GM19452 (cell line): Measurements from ENCODE around the gene PIK3R4.
A peak's percentile ranks its signal among the peaks of the same experiment; 100 is the strongest.

Experiments used
- ATAC-seq: cut with Tn5 transposase; IDR thresholded peaks from one replicate; pipeline ENCODE4 v1.9.1; 2021; ENCODE audit not compliant: unreplicated experiment

Gene PIK3R4

DNA sequence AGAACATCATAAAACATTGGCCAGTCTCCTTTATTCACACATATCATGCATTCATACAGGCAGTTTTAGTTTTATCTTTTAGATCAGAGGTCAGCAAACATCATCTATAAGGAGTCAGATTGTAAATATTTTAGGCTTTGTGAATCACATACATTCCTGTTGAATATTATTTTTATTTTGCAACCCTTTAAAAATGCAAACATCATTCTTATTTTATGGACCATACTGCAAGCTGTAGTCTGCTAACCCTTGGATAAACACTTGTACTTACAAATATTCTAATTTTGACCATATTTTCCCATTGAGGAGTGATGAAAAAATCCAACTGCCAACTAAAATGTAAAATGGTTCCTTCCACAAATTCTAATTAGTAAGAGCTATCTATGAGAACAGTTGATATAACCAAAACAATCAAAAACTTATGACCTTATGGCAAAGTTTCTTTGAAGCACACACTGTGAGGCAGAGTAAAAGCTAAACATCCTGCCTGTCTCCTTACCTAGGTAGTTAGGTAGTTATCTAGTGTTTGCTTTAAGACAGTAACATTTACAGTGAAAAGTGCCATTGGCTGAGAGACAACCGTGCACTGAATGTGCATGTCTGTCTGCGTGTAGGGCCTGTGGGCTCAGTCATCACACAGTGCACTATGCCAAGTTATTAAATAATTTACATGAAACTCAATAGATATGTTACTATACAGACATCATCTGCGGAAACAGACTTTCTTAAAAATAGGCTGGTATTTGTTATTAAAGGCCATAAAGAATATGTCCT lies 57.7 kb downstream of the PIK3R4 start:
- no peak for ATAC-seq

DNA sequence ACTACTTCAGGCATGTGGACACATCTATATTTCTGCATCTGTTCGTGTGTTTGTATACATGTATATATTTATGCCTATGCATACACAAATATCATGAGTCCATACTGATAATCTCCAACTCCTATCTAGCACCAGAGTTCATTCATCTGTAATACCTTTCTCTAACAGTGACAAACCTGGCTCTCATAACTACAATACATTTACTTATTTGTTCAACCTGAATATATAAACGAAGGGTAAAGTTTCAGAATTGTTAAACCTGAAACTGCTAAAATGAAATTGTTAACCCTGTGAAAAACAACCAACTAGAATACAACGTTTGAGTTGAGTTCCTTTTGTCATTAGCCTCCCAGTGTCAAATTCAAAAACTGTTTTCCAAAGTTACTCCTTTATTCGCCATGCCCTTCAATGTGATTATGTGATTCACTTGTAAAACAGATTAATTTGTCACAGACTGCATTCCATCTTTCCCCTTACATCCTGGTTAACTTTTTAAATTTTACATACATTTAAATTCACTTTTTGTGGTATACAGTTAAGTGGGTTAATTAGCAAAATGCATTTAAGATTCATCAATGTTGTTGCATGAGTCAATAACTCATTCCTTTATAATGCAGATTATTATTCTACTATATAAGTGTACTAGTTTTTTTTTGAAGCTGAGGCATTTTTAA lies 58.5 kb downstream of the PIK3R4 start:
- ATAC-seq: no peak

DNA sequence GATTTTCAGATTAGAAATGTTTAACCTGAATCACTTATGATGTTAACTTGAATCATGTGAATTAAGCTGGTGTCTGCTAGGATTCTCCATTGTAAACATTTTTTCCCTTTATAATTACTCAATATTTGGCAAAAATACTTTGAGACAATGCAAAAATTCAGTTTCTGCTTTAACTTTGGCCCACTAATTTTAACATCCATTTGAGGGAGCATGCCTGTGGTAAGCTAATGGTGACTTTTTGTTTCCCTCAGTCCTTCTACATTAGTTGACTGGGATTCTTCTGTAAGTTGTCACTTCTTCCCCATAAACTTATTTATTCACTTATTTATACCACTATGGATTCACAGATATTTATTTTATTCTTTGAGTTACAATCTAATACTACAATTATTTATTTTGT lies 59.3 kb downstream of the PIK3R4 start:
- ATAC-seq: no peak

DNA sequence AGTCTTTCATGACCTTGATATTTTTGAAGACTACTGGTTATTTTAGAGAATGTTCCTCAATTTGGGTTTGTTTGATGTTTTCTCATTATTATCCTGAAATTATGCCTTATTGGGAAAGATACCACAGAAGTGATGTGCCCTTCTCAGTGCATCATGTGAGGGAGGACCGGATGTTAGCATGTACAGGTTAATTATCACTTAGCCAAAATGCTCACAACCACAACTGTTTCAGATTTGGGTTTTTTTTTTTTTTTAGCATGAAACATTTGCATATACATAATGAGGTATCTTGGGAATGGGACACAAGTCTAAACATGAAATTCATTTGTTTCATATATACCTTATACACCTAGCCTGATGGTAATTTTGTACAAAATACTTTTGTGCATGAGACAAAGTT lies 59.8 kb downstream of the PIK3R4 start:
- peak; percentile 64 for ATAC-seq

DNA sequence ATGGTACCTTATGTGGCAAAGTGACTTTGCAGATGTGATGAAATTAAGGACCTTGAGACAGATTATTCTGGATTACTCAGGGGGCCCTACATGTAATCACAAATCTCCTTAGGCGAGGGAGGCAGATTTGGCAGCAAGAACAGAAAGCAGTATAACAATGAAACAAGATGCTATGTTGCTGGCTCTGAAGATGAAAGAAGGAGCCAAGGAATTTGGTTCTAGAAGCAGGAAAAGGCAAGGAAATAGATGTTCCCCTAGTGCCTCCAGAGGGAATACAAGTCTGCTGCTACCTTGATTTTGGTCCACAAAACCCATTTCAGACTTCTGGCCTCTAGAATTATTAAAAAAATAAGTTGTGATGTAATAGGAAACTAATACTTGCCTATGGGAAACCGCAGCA lies 64.5 kb downstream of the PIK3R4 start:
- no peak for ATAC-seq

DNA sequence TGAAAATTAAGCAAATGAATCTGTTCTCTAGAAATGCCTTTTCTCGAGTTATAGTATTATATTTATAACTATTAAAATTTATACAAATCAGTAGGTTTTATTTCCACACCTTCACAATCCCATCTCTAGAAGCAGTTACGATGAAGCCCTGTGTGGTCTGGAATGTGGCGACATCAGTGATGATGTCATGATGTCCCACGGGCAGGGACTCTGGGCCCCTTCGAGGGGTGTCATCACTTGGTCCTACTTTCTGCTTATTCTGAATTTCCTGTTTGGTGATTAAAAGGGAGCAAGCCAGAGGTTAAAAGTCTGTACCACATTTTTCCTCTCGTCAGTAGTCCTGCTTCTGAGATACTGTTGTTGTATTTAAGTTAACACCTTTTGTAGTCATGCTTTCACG lies 67.4 kb downstream of the PIK3R4 start:
- ATAC-seq: no peak

DNA sequence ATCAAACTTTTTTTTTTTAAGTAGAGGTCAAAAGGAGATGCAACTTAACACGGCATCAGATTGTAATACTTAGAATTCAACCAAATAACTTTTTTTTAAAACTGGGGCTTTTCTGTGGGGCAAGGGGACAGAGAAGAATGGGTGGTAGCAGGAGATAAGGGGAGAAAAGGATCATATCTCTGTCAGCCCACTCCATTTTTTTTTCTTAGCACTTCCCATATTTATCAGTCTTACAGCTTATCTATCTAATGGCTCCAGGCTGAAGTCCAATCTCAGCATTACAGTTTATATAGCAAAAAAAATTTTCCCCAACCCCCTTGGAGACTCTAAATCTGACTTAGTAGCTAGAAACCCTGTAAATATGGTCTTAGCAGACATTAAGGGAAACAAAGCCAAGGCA lies 69.3 kb downstream of the PIK3R4 start:
- ATAC-seq: no peak

DNA sequence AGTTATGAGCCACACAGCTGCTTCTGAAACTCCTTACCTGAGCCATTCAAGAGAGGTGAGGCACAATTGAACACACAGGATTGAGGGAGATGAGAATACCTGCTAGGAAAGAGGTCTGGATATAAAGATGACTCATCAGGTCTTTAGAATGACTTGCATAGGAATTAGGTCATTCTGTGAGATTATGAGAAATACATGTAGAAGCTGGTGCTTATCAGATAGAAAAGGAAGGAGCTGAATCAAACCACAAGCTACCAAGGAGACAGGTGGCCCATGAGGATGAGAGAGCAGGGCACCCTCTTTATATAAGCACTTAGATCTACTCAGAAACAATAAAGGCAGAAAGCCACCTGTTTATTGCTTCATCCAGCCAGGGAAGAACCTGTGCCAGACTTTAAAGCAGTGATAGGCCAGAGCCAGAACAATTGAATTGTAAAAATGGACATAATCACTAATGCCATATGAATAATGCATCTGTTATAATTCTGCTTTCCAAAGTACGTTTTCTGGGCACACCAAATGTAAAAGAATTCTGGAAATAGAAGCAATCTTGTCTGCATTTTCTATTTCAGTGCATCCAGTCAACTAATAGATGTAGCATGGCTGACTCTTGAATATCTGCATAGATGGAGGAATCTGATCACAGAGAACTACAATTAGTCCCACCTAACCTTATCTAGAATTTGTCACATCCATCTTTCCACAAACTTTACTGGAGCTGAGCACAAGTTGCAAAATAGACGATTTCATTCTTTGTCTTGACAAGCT lies 74.9 kb downstream of the PIK3R4 start:
- ATAC-seq: no peak

DNA sequence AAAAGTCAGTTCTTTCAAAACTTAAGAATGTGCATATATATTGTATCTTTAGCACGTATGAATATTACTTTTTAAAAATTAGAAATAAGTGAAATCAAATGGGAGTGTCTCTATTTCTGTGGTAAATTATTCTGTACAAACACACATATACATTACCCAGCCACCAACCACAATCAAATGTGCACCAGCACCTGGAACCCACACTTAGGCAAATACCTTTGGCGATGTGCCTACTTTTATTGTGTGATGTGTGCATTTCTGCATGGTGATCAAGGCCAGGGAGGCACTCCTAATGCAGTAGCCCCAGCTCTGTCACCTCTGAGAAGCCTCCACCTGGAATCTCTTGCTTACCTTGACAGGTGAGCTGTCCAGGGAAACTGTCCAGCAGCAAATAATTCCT lies 76.9 kb downstream of the PIK3R4 start:
- ATAC-seq: no peak

DNA sequence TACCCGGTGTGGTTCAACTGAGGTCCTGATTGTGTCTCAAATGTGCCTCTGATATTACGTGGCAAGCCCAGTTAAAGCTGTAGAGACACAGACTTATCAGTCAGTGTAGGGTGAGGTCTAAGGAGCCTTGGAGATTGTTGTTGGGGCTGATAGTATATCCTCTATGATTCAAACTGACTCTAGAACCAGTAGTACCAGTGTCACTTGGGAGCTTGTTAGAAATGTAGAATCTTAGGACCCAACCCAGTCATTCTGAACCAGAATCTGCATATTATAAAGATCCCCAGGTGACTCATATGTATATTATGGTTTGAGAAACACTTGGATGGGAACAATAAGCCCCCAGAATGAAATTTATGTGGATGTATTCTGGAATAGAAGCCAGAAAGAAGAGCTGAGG lies 83.5 kb downstream of the PIK3R4 start:
- no peak for ATAC-seq

DNA sequence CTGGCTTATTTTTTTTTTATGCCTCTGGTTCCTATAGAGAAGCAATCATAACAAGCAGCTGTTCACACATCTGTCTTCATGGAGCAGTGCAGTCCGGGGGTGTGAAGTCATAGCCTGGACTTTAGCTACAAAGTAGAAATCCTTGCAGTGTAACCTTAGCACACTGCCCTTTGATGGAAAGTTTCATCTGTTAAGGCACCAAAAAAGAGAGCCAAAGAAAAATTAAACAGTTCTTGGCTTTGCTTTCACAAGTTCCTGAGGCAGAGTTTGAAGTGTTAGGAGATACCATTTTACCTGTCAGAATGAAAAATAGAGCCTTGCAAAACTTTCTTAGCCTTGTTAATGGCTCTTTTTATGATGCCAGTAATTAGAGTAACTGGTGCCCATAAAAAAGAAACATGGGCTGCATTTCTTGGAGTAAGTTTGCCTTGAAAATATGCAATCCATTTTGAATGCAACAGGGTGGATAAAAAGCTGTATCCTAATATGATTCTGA lies 84.1 kb downstream of the PIK3R4 start:
- no peak for ATAC-seq

DNA sequence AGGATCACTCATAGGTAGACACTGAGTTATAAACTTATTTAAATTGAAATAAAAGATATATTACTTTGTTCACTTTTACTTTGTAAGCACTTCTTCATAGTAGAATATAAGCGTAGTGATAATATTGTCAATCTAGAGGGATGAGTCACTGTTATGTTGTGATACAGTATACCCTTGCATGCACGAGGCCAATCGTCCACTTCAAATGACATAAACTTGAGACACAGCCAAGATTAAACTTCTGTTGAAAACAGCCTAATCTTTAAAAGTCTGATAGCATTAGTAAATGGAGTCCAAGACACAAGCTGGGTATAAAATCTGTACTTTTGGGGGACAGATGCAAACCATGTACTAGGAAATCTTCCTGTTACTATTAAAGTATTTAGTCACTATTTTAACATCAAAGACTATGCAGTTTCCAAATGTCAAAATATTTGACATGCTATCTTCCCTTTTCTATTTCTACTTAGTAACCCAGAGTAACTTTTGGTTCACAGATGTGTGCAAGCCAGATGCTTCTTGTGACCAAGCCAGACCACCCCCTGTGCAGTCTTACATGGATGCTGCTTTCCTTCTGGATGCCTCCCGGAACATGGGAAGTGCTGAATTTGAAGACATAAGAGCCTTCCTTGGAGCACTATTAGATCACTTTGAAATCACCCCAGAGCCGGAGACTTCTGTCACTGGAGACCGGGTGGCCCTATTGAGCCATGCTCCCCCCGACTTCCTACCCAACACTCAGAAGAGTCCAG lies 85.3 kb downstream of the PIK3R4 start:
- ATAC-seq: no peak

DNA sequence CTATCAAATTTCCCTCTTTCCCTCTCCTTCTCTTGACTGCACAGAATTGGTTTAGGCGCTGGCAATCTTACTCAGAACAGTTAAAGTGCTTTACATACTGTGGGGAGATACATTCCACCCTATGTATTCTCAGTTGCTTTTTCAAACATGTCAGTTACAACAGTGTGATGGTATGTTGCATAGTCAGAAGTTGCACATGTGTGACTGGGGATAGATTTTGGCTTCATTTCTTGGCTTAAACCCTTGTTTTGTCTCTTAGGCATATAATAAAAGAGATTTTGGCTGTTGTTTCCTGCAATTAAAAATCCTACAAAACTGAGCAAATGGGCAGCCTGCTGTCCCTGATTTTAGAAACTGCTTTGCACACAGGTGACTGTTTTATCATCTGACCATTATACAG lies 86.7 kb downstream of the PIK3R4 start:
- no peak for ATAC-seq

DNA sequence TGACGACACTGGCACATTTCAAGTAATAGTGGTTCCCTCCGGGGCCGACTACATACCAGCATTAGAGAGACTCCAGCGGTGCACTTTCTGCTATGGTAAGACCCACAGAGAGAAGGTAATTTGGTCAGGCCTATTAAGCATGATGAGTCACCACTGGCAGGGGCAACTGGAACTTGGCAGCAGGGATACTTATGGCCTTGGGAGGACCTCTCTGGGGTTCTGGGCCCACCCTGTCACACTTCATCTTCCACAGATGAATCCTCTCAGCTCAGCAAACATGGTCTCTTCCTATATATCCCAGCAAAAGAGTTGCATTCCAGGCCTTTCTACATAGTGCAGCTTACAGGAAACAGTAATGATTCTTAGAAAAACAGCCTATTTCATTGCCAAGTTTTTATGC lies 88.0 kb downstream of the PIK3R4 start:
- ATAC-seq: no peak

DNA sequence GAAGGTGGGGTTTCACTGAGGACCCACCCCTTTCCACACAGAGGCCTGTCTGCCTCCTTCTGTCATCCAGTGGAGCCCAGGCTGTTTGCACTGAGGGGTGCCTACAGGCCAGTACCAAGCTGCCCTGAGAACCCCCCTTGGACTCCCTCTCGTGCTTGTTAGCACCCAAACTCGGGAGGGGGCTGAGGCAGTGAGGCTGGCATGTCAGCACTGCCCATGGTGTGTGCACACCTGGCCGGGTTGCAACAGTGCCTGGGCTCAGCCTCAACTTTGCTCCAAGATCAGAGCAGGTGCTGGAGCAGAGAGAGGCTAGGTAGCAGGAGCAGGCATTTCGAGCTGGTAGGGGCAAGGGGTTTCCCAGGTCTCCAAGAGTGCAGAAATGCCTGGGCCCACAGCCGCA lies 90.0 kb downstream of the PIK3R4 start:
- no peak for ATAC-seq

DNA sequence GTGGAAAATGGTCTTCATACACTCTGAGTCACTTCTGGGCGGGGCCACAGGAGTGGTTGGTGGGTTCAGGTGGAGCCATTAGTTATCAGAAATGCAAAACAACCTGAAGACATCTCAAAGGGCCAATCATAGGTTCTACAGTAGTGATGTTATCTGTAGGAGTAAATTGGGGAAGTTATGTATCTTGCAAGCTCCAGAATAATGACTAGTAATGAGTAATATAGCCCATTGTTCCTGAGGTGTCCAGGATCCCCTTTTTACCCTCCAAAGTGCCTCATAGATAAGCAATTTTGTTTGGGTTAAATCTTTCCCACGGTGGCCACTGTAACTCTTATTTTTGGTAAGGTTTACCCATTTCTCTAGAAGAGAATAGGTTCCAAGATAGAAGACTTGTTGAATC lies 91.7 kb downstream of the PIK3R4 start:
- no peak for ATAC-seq

DNA sequence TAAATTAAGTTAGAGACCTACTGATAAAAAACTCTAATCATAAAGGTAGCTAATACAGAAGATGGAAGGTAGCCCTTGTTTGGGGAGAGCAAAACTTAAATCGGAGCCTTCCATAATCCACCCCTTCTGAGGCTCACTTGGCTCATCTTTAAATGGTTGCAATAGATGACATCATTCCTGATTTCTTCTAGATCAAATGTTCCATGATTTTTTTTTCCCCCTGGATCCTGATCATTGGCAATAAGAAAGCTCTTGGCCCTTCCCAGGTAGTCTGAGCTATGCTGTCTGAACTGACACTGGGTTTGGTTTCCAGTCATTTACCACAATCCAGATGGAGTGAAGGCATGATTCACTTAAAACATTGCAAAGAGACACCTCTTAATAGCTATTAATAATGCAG lies 92.5 kb downstream of the PIK3R4 start:
- ATAC-seq: no peak

DNA sequence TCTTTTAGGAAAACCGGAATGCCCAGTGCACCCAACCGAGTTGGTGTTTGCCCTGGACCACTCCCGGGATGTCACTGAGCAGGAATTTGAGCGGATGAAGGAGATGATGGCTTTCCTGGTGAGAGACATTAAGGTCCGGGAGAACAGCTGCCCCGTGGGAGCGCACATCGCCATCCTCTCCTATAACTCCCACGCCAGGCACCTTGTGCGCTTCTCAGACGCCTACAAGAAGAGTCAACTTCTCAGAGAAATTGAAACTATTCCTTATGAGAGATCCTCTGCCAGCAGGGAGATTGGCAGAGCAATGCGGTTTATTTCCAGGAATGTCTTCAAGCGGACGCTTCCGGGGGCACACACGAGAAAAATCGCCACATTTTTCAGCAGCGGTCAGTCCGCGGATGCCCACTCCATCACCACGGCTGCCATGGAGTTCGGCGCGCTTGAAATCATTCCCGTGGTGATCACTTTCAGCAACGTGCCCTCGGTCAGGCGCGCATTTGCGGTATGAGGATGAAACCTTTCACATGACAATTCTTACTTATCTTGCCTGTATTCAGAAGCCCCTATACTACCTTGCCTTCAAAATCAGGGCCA lies 97.5 kb downstream of the PIK3R4 start:
- no peak for ATAC-seq

DNA sequence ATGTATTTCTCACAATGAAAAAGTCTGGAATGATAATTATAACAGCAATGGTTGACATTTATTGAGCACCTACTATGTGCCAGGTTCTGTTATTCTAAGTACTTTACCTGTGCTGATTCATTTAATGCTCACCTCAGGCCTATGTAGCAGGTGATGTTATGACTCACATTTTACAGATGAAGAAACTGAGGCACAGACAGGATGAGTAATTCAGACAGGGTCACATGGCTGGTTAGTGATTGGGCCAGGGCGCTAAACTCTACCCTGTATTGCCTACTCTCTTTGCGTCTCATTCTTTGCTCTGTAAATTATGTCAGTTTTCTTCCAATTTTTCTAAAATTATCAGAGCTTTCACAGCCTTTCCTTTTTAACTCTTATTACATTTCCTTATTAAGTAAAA lies 98.3 kb downstream of the PIK3R4 start:
- ATAC-seq: no peak

DNA sequence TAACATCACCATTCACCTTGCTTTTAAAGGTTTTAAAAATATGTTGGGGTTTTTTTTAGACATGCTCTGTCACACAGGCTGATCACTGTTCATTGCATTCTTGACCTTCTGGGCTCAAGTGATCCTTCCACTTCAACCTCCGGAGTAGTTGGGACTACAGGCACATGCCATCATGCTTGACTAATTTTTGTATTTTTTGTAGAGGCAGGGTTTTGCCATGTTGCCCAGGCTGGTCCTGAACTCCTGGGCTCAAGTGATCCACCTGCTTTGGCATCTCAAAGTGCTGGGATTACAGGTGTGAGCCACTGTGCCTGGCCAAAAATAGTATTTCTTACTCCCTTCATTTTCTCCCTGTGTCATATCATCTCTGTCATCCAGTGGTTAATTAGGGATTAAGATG lies 101.4 kb downstream of the PIK3R4 start:
- no peak for ATAC-seq
